OCI-LY7 (cell line): ENCODE data around the gene USP31. TPM values are rescaled to one million over a fixed set of nuclear protein-coding genes. Genes with fewer than 3 reads are reported as not detected.
A peak's percentile ranks its signal among the peaks of the same experiment; 100 is the strongest.

Experiments used
- BruUV-seq: library from RNA; stranded (reverse); fragments of 400-500 nt; replicated peaks from 2 replicates; lab custom pipeline; 2021; lab: Mats Ljungman, UMichigan
- CTCF ChIA-PET: fragments of 300-600 bp; sonication (Branson Sonifier 250); formaldehyde crosslinking; loops from one replicate; lab custom pipeline; 2022; ENCODE audit warnings: antibody characterized with exemption; ENCODE audit not compliant: unreplicated experiment; lab: Charles Lee
- POLR2A ChIA-PET: fragments of 300-600 bp; sonication (Branson Sonifier 250); formaldehyde crosslinking; loops from one replicate; lab custom pipeline; 2022; ENCODE audit warnings: antibody characterized with exemption; lab: Charles Lee
- DNase-seq: peaks from one replicate; pipeline ENCODE4 v3.0.0-alpha.2; 2015; ENCODE audit warnings: low spot score
- H2AFZ ChIP-seq: fragments of 200-600 bp; sonication (generic), shearing (Covaris generic); 2 replicates; pipeline ENCODE4 v1.6.1; 2014; ENCODE audit warnings: mild to moderate bottlenecking, antibody characterized with exemption, low read length, moderate library complexity
- H3K27ac ChIP-seq: fragments of 200-600 bp; sonication (generic); 2 replicates; pipeline ENCODE4 v1.5.1; 2014; ENCODE audit warnings: mixed run types, low read depth, mild to moderate bottlenecking, moderate library complexity, low read length, inconsistent platforms; ENCODE audit not compliant: poor library complexity, severe bottlenecking
- H3K36me3 ChIP-seq: fragments of 200-600 bp; sonication (generic); 2 replicates; pipeline ENCODE4 v1.6.1; 2014; ENCODE audit warnings: mild to moderate bottlenecking, antibody characterized with exemption, low read length, moderate library complexity, mixed read lengths; ENCODE audit not compliant: insufficient read depth
- H3K4me1 ChIP-seq: fragments of 200-600 bp; sonication (generic); 2 replicates; pipeline ENCODE4 v1.5.1; 2014; ENCODE audit warnings: mild to moderate bottlenecking, low read length; ENCODE audit not compliant: insufficient read depth, poor library complexity, severe bottlenecking
- H3K4me2 ChIP-seq: fragments of 200-600 bp; sonication (generic); 2 replicates; pipeline ENCODE4 v1.6.1; 2014; ENCODE audit warnings: mild to moderate bottlenecking, low read length
- H3K4me3 ChIP-seq: fragments of 200-600 bp; sonication (generic); 2 replicates; pipeline ENCODE4 v1.5.1; 2014; ENCODE audit warnings: mild to moderate bottlenecking, low read depth, low read length; ENCODE audit not compliant: poor library complexity, severe bottlenecking
- H3K79me2 ChIP-seq: fragments of 200-600 bp; sonication (generic); 2 replicates; pipeline ENCODE4 v1.6.1; 2016; ENCODE audit warnings: low read depth, mild to moderate bottlenecking, low read length, moderate library complexity, mixed read lengths; ENCODE audit not compliant: insufficient read depth
- H3K9me2 ChIP-seq: fragments of 200-600 bp; sonication (generic); 2 replicates; pipeline ENCODE4 v1.6.1; 2016; ENCODE audit warnings: mild to moderate bottlenecking, low read length, mixed read lengths; ENCODE audit not compliant: insufficient read depth
- H3K9me3 ChIP-seq: fragments of 200-600 bp; sonication (generic); 2 replicates; pipeline ENCODE4 v1.6.1; 2014; ENCODE audit warnings: mild to moderate bottlenecking, mixed run types, low read length, mixed read lengths
- H4K20me1 ChIP-seq: fragments of 200-600 bp; sonication (generic); 2 replicates; pipeline ENCODE4 v1.6.1; 2014; ENCODE audit warnings: mild to moderate bottlenecking, antibody characterized with exemption, low read length, moderate library complexity, mixed read lengths; ENCODE audit not compliant: insufficient read depth
- EZH2phosphoT487 ChIP-seq: fragments of 200-600 bp; sonication (generic); IDR thresholded peaks from 2 replicates; pipeline ENCODE4 v1.6.1; 2018; ENCODE audit warnings: low read depth, borderline replicate concordance, mild to moderate bottlenecking, mixed run types, antibody characterized with exemption, low read length, moderate library complexity, mixed read lengths
- intact Hi-C: fragments of 100-400 bp; cut with micrococcal nuclease; formaldehyde crosslinking; loops from one replicate; pipeline ENCODE4 v1.10.0; 2022; ENCODE audit not compliant: unreplicated experiment
- total RNA-seq, 2 experiments: library from RNA; depleted of rRNA in 1 of 2; stranded (reverse); fragments of >200 nt in 1 of 2; shearing (Covaris generic) in 1 of 2; gene quantifications; 2 replicates each; pipeline ENCODE4 v1.2.3, GENCODE V29; 2014 to 2022
- TF ChIP-seq, protein P1 (sequence below): fragments of 200-600 bp; sonication (generic); conservative IDR thresholded peaks from 2 replicates; pipeline ENCODE4 v1.5.1; 2014; ENCODE audit warnings: mild to moderate bottlenecking, antibody characterized with exemption, low read length, moderate library complexity, mixed read lengths

USP31 gene
- total RNA-seq, 2 experiments from 2014 or later: 9.0 to 12.2 TPM

DNA sequence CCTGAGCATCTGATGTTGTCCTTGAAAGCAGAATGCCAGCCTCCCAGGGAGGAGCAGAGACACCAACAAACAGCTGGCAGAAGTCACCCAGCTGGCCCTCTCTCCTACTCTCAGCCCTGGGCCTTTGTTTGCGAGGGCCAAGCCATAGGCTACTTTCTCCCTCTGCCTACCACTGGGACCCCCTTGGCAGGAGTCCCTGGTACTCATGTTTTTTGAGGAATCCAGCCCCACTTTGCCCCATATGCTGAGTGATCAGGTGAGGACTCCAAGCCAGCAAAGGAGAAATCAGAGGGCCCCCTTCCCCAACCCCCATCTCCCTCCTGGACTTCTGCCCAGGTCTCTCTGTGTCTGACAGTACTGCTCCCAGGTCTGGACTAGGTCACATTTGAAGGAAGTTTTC, 121.9 kb downstream of the USP31 start:
- no peaks in the 10 kb centered on the region for H3K9me3 ChIP-seq
- H3K4me1 ChIP-seq: no peaks in the 10 kb centered on the region
- no peaks in the 10 kb centered on the region for H3K36me3 ChIP-seq
- intact Hi-C loops: no loop called here
- H4K20me1 ChIP-seq: no peaks in the 10 kb centered on the region
- H3K27ac ChIP-seq: no peak overlapping the region
- H3K4me3 ChIP-seq: no peak overlapping the region
- ChIA-PET CTCF (no interaction called here), POLR2A (no interaction called here)
- H3K79me2 ChIP-seq: no peaks in the 10 kb centered on the region
- TF ChIP-seq, protein P1, sequence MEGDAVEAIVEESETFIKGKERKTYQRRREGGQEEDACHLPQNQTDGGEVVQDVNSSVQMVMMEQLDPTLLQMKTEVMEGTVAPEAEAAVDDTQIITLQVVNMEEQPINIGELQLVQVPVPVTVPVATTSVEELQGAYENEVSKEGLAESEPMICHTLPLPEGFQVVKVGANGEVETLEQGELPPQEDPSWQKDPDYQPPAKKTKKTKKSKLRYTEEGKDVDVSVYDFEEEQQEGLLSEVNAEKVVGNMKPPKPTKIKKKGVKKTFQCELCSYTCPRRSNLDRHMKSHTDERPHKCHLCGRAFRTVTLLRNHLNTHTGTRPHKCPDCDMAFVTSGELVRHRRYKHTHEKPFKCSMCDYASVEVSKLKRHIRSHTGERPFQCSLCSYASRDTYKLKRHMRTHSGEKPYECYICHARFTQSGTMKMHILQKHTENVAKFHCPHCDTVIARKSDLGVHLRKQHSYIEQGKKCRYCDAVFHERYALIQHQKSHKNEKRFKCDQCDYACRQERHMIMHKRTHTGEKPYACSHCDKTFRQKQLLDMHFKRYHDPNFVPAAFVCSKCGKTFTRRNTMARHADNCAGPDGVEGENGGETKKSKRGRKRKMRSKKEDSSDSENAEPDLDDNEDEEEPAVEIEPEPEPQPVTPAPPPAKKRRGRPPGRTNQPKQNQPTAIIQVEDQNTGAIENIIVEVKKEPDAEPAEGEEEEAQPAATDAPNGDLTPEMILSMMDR: no peak
- no peak for TF ChIP-seq EZH2phosphoT487
- H3K9me2 ChIP-seq: no peaks in the 10 kb centered on the region
- no TSS peak for BruUV-seq
- no peak for DNase-seq
- no peak overlapping the region for H2AFZ ChIP-seq
- H3K4me2 ChIP-seq: no peak overlapping the region

- Histone ChIP-seq H3K4me2 (no peak overlapping the region), H3K9me2 (no peaks in the 10 kb centered on the region), H3K27ac (no peak overlapping the region), H3K9me3 (no peaks in the 10 kb centered on the region), H3K36me3 (no peaks in the 10 kb centered on the region), H4K20me1 (no peaks in the 10 kb centered on the region), H3K4me3 (no peak overlapping the region), H3K79me2 (no peaks in the 10 kb centered on the region), H3K4me1 (no peaks in the 10 kb centered on the region), H2AFZ (no peak overlapping the region)
- ChIA-PET CTCF (no interaction called here), POLR2A (interaction anchor here (0.6 kb wide), 1 partner anchor 252 kb away, joined by 3 read pairs; no protein-coding TSS in a partner anchor)
- no TSS peak for BruUV-seq
- peak; percentile 25 for DNase-seq
- TF ChIP-seq EZH2phosphoT487: no peak
- TF ChIP-seq, protein P1: no peak
- intact Hi-C loops: no loop called here
Measured at GRCh38 chr16:23026784-23027362, 122.4 kb downstream of the USP31 start.

DNA sequence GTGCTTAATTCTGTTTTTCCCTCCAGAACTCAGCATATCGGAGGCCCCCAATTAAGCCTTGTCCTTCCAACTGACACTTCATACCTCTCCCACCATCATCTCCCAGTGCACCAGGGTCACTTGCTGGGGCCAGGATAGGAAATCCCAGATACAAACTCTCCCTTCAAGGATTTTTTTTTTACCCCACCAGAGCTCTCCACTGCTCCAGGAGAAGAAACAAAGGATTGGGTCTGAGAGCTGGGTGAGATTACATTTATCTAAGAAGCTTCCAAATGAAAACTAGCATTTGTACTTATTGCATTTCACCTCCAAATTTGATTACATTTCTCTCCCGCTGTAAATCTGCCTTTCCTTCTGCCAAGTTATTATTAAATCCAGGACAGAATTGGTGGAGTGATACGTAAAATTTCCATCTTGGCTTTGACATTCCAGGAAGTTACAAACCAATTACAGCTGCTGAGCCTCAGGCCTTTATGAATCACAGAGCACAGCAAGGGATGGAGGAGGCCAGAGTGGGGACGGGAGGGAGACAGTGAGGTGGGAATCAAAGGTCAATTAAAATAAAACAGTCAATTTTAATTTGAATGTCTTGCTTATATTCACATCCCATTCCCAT, 123.5 kb downstream of the USP31 start:
- H3K9me2 ChIP-seq: no peaks in the 10 kb centered on the region
- intact Hi-C loops: no loop called here
- no peaks in the 10 kb centered on the region for H3K4me1 ChIP-seq
- H3K27ac ChIP-seq: no peak overlapping the region
- H3K9me3 ChIP-seq: no peaks in the 10 kb centered on the region
- POLR2A ChIA-PET: interaction anchor here (0.6 kb wide), 1 partner anchor 253 kb away, joined by 3 read pairs; no protein-coding TSS in a partner anchor
- H3K4me3 ChIP-seq: no peak overlapping the region
- no peaks in the 10 kb centered on the region for H4K20me1 ChIP-seq
- TF ChIP-seq EZH2phosphoT487: no peak
- TF ChIP-seq, protein P1: no peak
- no peak overlapping the region for H3K4me2 ChIP-seq
- no peaks in the 10 kb centered on the region for H3K36me3 ChIP-seq
- H2AFZ ChIP-seq: no peak overlapping the region
- no peaks in the 10 kb centered on the region for H3K79me2 ChIP-seq
- CTCF ChIA-PET: no interaction called here
- no TSS peak for BruUV-seq
- DNase-seq: no peak
